Brain microvascular endothelial cell (primary cell): Measurements from ENCODE around the gene GREM1.

ENCODE experiments used
- DNase-seq: peaks from one replicate; pipeline ENCODE4 v3.0.0-alpha.2; 2020
- H3K27ac ChIP-seq: fragments of 250-450 bp; sonication (Bioruptor Pico); 2 replicates; pipeline ENCODE4 v1.5.1; 2020; ENCODE audit warnings: mild to moderate bottlenecking, moderate library complexity
- H3K27me3 ChIP-seq: fragments of 250-450 bp; sonication (Bioruptor Pico); replicated peaks from 2 replicates; pipeline ENCODE4 v1.5.1; 2020; ENCODE audit warnings: mild to moderate bottlenecking
- H3K36me3 ChIP-seq: fragments of 250-450 bp; sonication (Bioruptor Pico); replicated peaks from 2 replicates; pipeline ENCODE4 v1.5.1; 2020; ENCODE audit warnings: mild to moderate bottlenecking
- H3K4me3 ChIP-seq: 2 replicates; pipeline ENCODE4 v1.5.1; 2011; ENCODE audit warnings: low read depth, mild to moderate bottlenecking, control low read depth, low read length, moderate library complexity
- in situ Hi-C: cut with HindIII; loops from 2 replicates; pipeline ENCODE4 v1.10.0; 2017; ENCODE audit warnings: low sequenced_read_pairs, low pct_ligation_motif_present
- TF ChIP-seq, protein P1 (sequence below): IDR thresholded peaks from 2 replicates; pipeline ENCODE4 v1.5.1; 2011; ENCODE audit warnings: low read depth, mild to moderate bottlenecking, moderate library complexity, low read length, control low read depth, inconsistent platforms; ENCODE audit errors: missing control alignments

The GREM1 gene

DNA sequence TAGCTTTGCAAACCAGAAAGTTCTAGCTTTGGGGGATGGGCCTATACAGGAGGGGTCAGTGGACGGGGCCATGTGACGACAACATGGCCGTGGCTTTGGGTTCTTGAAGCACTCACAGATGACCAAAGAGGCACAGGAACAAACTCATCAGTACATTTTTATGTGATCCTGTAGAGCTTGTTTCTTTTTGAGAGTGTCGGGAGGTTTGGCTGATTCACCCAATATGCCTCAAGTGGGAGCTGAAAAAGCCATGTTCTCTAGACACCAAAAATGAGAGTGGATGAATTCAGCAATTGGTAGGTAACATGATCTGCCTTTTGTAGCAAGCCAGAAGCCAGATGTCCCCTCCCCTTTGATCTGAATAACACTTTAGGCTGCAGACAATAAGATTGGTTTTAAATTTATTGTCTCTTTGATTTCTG is 30.1 kb downstream of the GREM1 start:
- DNase-seq = no peak
- H3K27me3 ChIP-seq = no peaks in the 10 kb centered on the region
- TF ChIP-seq, protein P1, sequence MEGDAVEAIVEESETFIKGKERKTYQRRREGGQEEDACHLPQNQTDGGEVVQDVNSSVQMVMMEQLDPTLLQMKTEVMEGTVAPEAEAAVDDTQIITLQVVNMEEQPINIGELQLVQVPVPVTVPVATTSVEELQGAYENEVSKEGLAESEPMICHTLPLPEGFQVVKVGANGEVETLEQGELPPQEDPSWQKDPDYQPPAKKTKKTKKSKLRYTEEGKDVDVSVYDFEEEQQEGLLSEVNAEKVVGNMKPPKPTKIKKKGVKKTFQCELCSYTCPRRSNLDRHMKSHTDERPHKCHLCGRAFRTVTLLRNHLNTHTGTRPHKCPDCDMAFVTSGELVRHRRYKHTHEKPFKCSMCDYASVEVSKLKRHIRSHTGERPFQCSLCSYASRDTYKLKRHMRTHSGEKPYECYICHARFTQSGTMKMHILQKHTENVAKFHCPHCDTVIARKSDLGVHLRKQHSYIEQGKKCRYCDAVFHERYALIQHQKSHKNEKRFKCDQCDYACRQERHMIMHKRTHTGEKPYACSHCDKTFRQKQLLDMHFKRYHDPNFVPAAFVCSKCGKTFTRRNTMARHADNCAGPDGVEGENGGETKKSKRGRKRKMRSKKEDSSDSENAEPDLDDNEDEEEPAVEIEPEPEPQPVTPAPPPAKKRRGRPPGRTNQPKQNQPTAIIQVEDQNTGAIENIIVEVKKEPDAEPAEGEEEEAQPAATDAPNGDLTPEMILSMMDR = no peak
- H3K27ac ChIP-seq = no peak overlapping the region
- H3K4me3 ChIP-seq = no peak overlapping the region
- in situ Hi-C loops = no loop called here
- no peaks in the 10 kb centered on the region for H3K36me3 ChIP-seq

DNA sequence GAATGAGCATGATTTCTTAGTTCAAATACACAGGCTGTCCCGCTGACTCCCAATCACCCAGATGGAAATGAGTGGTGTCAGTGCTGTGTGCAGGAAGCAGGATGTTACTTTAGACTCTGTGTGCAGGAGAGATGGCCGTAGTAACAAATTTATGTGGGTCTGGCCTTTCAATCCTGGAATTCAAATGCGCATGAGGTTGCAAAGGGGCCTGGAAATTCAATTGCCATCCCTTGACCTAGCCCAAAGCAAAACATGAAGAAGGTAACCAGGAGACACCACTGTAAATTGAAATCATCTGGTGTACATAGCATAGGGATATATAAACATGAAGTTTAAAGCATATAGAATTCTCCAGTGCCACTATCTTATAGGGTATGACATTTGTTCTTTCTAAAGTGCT is 33.2 kb downstream of the GREM1 start:
- no peak overlapping the region for H3K27ac ChIP-seq
- no peaks in the 10 kb centered on the region for H3K27me3 ChIP-seq
- in situ Hi-C loops = no loop called here
- TF ChIP-seq, protein P1 = no peak
- H3K36me3 ChIP-seq = no peaks in the 10 kb centered on the region
- no peak for DNase-seq
- H3K4me3 ChIP-seq = no peak overlapping the region

DNA sequence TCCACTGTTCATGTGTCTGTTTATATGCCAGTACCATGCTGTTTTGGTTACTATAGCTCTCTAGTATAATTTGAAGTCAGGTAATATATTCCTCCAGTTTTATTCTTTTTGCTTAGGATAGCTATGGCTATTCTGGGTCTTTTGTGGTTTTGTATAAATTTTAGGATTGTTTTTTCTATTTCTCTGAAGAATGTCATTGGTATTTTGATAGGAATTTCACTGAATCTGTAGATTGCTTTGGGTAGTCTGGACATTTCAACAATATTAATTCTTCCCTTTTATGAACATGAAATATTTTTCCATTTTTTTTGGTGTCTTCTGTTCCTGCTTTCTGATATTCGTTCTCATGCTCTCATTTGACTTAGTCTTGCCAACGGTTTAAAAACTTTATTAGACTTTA is 39.6 kb downstream of the GREM1 start:
- Histone ChIP-seq H3K27me3 (no peaks in the 10 kb centered on the region), H3K36me3 (no peaks in the 10 kb centered on the region), H3K27ac (no peak overlapping the region), H3K4me3 (no peak overlapping the region)
- TF ChIP-seq, protein P1 = no peak
- in situ Hi-C loops = no loop called here
- DNase-seq = no peak

DNA sequence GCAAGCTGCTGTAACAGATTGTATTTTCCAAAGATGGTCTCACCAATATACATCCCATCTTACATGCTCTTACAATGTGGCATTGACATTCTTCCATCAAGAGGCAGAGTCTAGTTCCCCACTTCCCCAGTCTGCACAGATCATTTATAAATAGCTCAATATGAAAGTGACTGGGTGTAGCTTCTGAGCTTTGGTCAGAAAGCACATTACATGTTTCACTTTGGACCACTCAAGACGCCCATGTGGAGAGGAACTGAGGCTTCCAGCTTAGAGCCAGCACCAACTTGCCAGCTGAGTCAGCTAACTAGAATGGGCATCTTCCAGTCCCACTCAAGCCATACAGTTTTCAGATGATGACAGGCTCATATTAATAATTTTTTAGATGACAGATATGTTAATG is 45.5 kb downstream of the GREM1 start:
- Histone ChIP-seq H3K27ac (no peak overlapping the region), H3K36me3 (no peaks in the 10 kb centered on the region), H3K27me3 (no peaks in the 10 kb centered on the region), H3K4me3 (no peak overlapping the region)
- TF ChIP-seq, protein P1 = no peak
- DNase-seq = no peak
- in situ Hi-C loops = no loop called here

DNA sequence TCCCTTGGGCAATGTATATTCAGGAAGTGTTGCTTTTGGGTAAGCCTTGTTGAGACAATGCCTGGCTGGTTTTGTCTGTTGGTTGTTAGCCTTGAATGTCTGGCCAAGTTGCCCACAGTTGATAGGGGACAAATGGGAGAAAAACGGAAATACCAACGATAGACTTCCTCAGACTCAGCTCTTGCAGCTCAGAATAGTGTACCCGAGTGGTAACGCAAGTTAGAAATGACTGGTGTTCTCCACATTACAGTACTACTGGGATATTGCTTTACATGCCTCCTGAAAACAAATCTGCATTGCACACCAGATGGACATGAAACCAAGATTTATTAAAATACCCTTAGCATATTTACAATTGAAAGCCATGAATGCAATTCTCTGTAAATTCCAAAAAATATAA is 47.4 kb downstream of the GREM1 start:
- no peak for DNase-seq
- Histone ChIP-seq H3K27me3 (no peaks in the 10 kb centered on the region), H3K4me3 (no peak overlapping the region), H3K36me3 (no peaks in the 10 kb centered on the region), H3K27ac (no peak overlapping the region)
- in situ Hi-C loops = no loop called here
- TF ChIP-seq, protein P1 = no peak

GRCh38 chr15:32766101-32766500 is 48.3 kb downstream of the GREM1 start:
- Histone ChIP-seq H3K27me3 (no peaks in the 10 kb centered on the region), H3K36me3 (no peaks in the 10 kb centered on the region), H3K4me3 (no peak overlapping the region), H3K27ac (no peak overlapping the region)
- TF ChIP-seq, protein P1 = no peak
- in situ Hi-C loops = no loop called here
- DNase-seq = no peak
